Calu3 (cell line): Measurements from ENCODE around the gene SMIM22. TPM values are rescaled to one million over a fixed set of nuclear protein-coding genes. Genes with fewer than 3 reads are reported as not detected.
"Not testable (repeated sequence)": the region's sequence is repeated elsewhere in the genome, so short reads cannot be mapped to it uniquely, and the experiment has no call there.

Experiments used
- BruUV-seq: library from RNA; stranded (reverse); fragments of 400-500 nt; replicated peaks from 2 replicates; lab custom pipeline; 2021; lab: Mats Ljungman, UMichigan
- CTCF ChIA-PET: fragments of 300-600 bp; sonication (Branson Sonifier 250); formaldehyde crosslinking; loops from one replicate; lab custom pipeline; 2022; ENCODE audit warnings: antibody characterized with exemption; lab: Charles Lee
- DNase-seq: peaks from one replicate; pipeline ENCODE4 v3.0.0; 2022
- H3K27ac Mint-ChIP-seq: one replicate; pipeline ENCODE4 v1.8.0; 2022; ENCODE audit warnings: mixed read lengths; ENCODE audit not compliant: unreplicated experiment
- H3K27me3 Mint-ChIP-seq: one replicate; pipeline ENCODE4 v1.8.0; 2022; ENCODE audit warnings: mixed read lengths; ENCODE audit not compliant: unreplicated experiment
- H3K36me3 Mint-ChIP-seq: one replicate; pipeline ENCODE4 v1.8.0; 2022; ENCODE audit warnings: mild to moderate bottlenecking, moderate library complexity, mixed read lengths; ENCODE audit not compliant: insufficient read depth, unreplicated experiment
- H3K4me1 Mint-ChIP-seq: one replicate; pipeline ENCODE4 v1.8.0; 2022; ENCODE audit warnings: mild to moderate bottlenecking, low read depth, mixed read lengths; ENCODE audit not compliant: unreplicated experiment
- H3K4me3 Mint-ChIP-seq: one replicate; pipeline ENCODE4 v1.8.0; 2022; ENCODE audit warnings: mild to moderate bottlenecking, low read depth, moderate library complexity, mixed read lengths; ENCODE audit not compliant: unreplicated experiment
- H3K9me3 Mint-ChIP-seq: one replicate; pipeline ENCODE4 v1.8.0; 2022; ENCODE audit warnings: low read depth, mixed read lengths; ENCODE audit not compliant: unreplicated experiment
- CTCF ChIP-seq: fragments of 200-600 bp; IDR thresholded peaks from one replicate; pipeline ENCODE4 v1.8.0; 2022; ENCODE audit warnings: antibody characterized with exemption; ENCODE audit not compliant: unreplicated experiment
- intact Hi-C: fragments of 100-400 bp; cut with micrococcal nuclease; formaldehyde crosslinking; loops from one replicate; pipeline ENCODE4 v1.10.0; 2022; ENCODE audit not compliant: unreplicated experiment
- total RNA-seq: library from RNA; stranded (reverse); gene quantifications from 2 replicates; pipeline ENCODE4 v1.2.3, GENCODE V29; 2022

SMIM22 gene
- total RNA-seq, 1 experiment from 2014 or later = 208 TPM

GRCh38 chr16:4783951-4784336 lies 11.2 kb upstream of the SMIM22 start:
- no peak for TF ChIP-seq CTCF
- CTCF ChIA-PET = no interaction called here
- DNase-seq = no peak
- peaks cover 15% of the 10 kb centered on the region for H3K4me1 Mint-ChIP-seq
- intact Hi-C loops = no loop called here
- no TSS peak for BruUV-seq
- H3K36me3 Mint-ChIP-seq = no peaks in the 10 kb centered on the region
- H3K27me3 Mint-ChIP-seq = no peaks in the 10 kb centered on the region
- H3K27ac Mint-ChIP-seq = no peak overlapping the region
- no peaks in the 10 kb centered on the region for H3K9me3 Mint-ChIP-seq
- H3K4me3 Mint-ChIP-seq = no peak overlapping the region

GRCh38 chr16:4784444-4784987 lies 10.7 kb upstream of the SMIM22 start:
- H3K27me3 Mint-ChIP-seq, H3K4me3 Mint-ChIP-seq: not testable (repeated sequence)
- H3K4me1 Mint-ChIP-seq = peaks cover 20% of the 10 kb centered on the region

GRCh38 chr16:4785758-4786433 lies 9.3 kb upstream of the SMIM22 start:
- Mint-ChIP-seq H3K36me3 (peaks cover 4% of the 10 kb centered on the region), H3K9me3 (no peaks in the 10 kb centered on the region), H3K27me3 (no peaks in the 10 kb centered on the region), H3K4me3 (no peak overlapping the region), H3K4me1 (peaks cover 27% of the 10 kb centered on the region), H3K27ac (no peak overlapping the region)
- intact Hi-C loops = no loop called here
- DNase-seq = no peak
- no peak for TF ChIP-seq CTCF
- BruUV-seq = no TSS peak
- CTCF ChIA-PET = no interaction called here

More at GRCh38 chr16:4784444-4784987, 10.7 kb upstream of the SMIM22 start:
- CTCF ChIA-PET, BruUV-seq, H3K27ac Mint-ChIP-seq, DNase-seq, H3K9me3 Mint-ChIP-seq, H3K36me3 Mint-ChIP-seq, intact Hi-C loops: not testable (repeated sequence)

GRCh38 chr16:4787068-4787467 lies 8.1 kb upstream of the SMIM22 start:
- Mint-ChIP-seq H3K9me3 (no peaks in the 10 kb centered on the region), H3K4me1 (peaks cover 27% of the 10 kb centered on the region), H3K4me3 (no peak overlapping the region), H3K27ac (no peak overlapping the region), H3K36me3 (peaks cover 13% of the 10 kb centered on the region), H3K27me3 (no peaks in the 10 kb centered on the region)
- no peak for TF ChIP-seq CTCF
- CTCF ChIA-PET = interaction anchor here (0.6 kb wide), 1 partner anchor 1438 kb away, joined by 4 read pairs; no protein-coding TSS in a partner anchor
- no peak for DNase-seq
- BruUV-seq = no TSS peak
- intact Hi-C loops = no loop called here
